ENCODE results near the gene TESK2. TPM values are rescaled to one million over a fixed set of nuclear protein-coding genes. Genes with fewer than 3 reads are reported as not detected.
A peak's percentile ranks its signal among the peaks of the same experiment; 100 is the strongest.

TESK2 gene
- total and polyA plus RNA-seq, 2 of the 13 experiments (the other 11 are each of a cell fraction or from before 2014, with no cell fraction given): 5.5 to 9.6 TPM

- TF ChIP-seq SKI (IDR thresholded peaks at IDR 0.05; ENCODE audit: partially characterized antibody): peak; percentile 62
- TF ChIP-seq ZNF430 (CRISPR knock-in tag; IDR thresholded peaks at IDR 0.05): 0 out of 2 replicates have a peak, but pooled peaks have one; percentile 25
- 0 out of 2 replicates have a peak, but pooled peaks have one; percentile 34 for TF ChIP-seq U2AF2 (IDR thresholded peaks at IDR 0.05; ENCODE audit: low read depth, low read length)
- no peak for TF ChIP-seq ZNF530 (CRISPR knock-in tag; IDR thresholded peaks at IDR 0.05; ENCODE audit: low read depth)
- no peak for TF ChIP-seq ZUFSP (CRISPR knock-in tag; IDR thresholded peaks at IDR 0.05; ENCODE audit: borderline replicate concordance)
- TF ChIP-seq DPF2 (CRISPR knock-in tag; IDR thresholded peaks at IDR 0.05; ENCODE audit: borderline replicate concordance, low read depth): no peak
- TF ChIP-seq ZNF513 (CRISPR knock-in tag; conservative IDR thresholded peaks at IDR 0.05): no peak
- TF ChIP-seq ZNF382 (CRISPR knock-in tag; IDR thresholded peaks at IDR 0.05; ENCODE audit: borderline replicate concordance): no peak
- peak; percentile 86 for TF ChIP-seq ZNF687 (CRISPR knock-in tag; IDR thresholded peaks at IDR 0.05)
- no peak for TF ChIP-seq GRHL1 (CRISPR knock-in tag; conservative IDR thresholded peaks at IDR 0.05)
- TF ChIP-seq ZNF367 (CRISPR knock-in tag; IDR thresholded peaks at IDR 0.05; ENCODE audit: borderline replicate concordance): no peak
- no peak for TF ChIP-seq CC2D1A (CRISPR knock-in tag; IDR thresholded peaks at IDR 0.05)
- TF ChIP-seq ZNF619 (CRISPR knock-in tag; IDR thresholded peaks at IDR 0.05): peak; percentile 62
- peak; percentile 85 for TF ChIP-seq NCOA1 (CRISPR knock-in tag; IDR thresholded peaks at IDR 0.05)
- TF ChIP-seq CSRNP1 (CRISPR knock-in tag; IDR thresholded peaks at IDR 0.05): peak; percentile 87
Observed at GRCh38 chr1:45303520-45304310, 187.2 kb downstream of the TESK2 start (continued).
